CD4-positive, alpha-beta T cell (primary cell): ENCODE data around the gene RAPGEF5. TPM values are rescaled to one million over a fixed set of nuclear protein-coding genes. Genes with fewer than 3 reads are reported as not detected.

Experiments used
- ATAC-seq: fragments of 200-7000 bp; cut with Tn5 transposase; one replicate; pipeline ENCODE4 v1.10.0; 2022; ENCODE audit warnings: mild to moderate bottlenecking; ENCODE audit not compliant: poor library complexity
- CTCF ChIA-PET: fragments of 350-600 bp; sonication (Branson Sonifier 250); formaldehyde crosslinking; loops from one replicate; lab custom pipeline; 2021; ENCODE audit warnings: antibody characterized with exemption, inconsistent platforms; lab: Charles Lee
- POLR2A ChIA-PET: fragments of 350-600 bp; sonication (Branson Sonifier 250); formaldehyde crosslinking; loops from one replicate; lab custom pipeline; 2021; ENCODE audit warnings: antibody characterized with exemption, inconsistent platforms; lab: Charles Lee
- DNase-seq, 14 experiments: peaks; one replicate each; pipeline ENCODE4 v3.0.0-alpha.2; 2013 to 2020; ENCODE audit warnings: mixed read lengths in 2 of 14
- H3K27ac ChIP-seq, 2 donors: one replicate each; pipeline versions ENCODE4 v1.5.1 to v1.7.0; 2013; ENCODE audit warnings: low read length in 2 of 2, low read depth in 1 of 2, mild to moderate bottlenecking in 1 of 2
- H3K27me3 ChIP-seq, 2 experiments: 1 replicate in 1 of 2; 2 replicates in 1 of 2; pipeline versions ENCODE4 v1.6.1 to v1.7.0; 2013; ENCODE audit warnings: low read length in 2 of 2, control low read depth in 1 of 2, mild to moderate bottlenecking in 1 of 2, moderate library complexity in 1 of 2; ENCODE audit not compliant: insufficient read depth in 2 of 2, control insufficient read depth in 1 of 2
- H3K36me3 ChIP-seq: one replicate; pipeline ENCODE4 v1.6.1; 2013; ENCODE audit warnings: low read length, control low read depth; ENCODE audit not compliant: insufficient read depth
- H3K4me1 ChIP-seq: one replicate; pipeline ENCODE4 v1.6.1; 2013; ENCODE audit warnings: low read length, control low read depth; ENCODE audit not compliant: insufficient read depth
- H3K4me3 ChIP-seq: one replicate; pipeline ENCODE4 v1.5.1; 2013; ENCODE audit warnings: mild to moderate bottlenecking, low read length, moderate library complexity
- H3K9me3 ChIP-seq, 2 experiments: 1 replicate in 1 of 2; 2 replicates in 1 of 2; pipeline versions ENCODE4 v1.6.1 to v1.7.0; 2013; ENCODE audit warnings: low read length in 2 of 2, mild to moderate bottlenecking in 2 of 2, control low read depth in 1 of 2, moderate library complexity in 1 of 2; ENCODE audit not compliant: control insufficient read depth in 1 of 2, insufficient read depth in 1 of 2
- H3K27ac Mint-ChIP-seq: one replicate; pipeline ENCODE4 v1.8.0; 2020; ENCODE audit warnings: mixed read lengths
- H3K27me3 Mint-ChIP-seq: one replicate; pipeline ENCODE4 v1.8.0; 2021; ENCODE audit warnings: mixed read lengths
- H3K36me3 Mint-ChIP-seq: one replicate; pipeline ENCODE4 v1.8.0; 2021; ENCODE audit warnings: low read depth, mixed read lengths
- H3K4me1 Mint-ChIP-seq: one replicate; pipeline ENCODE4 v1.8.0; 2021; ENCODE audit warnings: low read depth, mixed read lengths
- H3K4me3 Mint-ChIP-seq: one replicate; pipeline ENCODE4 v1.8.0; 2020; ENCODE audit warnings: mild to moderate bottlenecking, mixed read lengths
- H3K9me3 Mint-ChIP-seq: one replicate; pipeline ENCODE4 v1.8.0; 2020; ENCODE audit warnings: mixed read lengths
- intact Hi-C, 2 experiments: fragments of 100-400 bp; cut with DNase I in 1 of 2; cut with micrococcal nuclease in 1 of 2; formaldehyde crosslinking; loops; one replicate each; pipeline versions ENCODE4 v1.15.1 to v1.9.0; 2023 to 2025; cut with DNase I, micrococcal nuclease
- total RNA-seq, 174 experiments: library from RNA in 2 of 174; stranded (reverse) in 2 of 174; gene quantifications; one replicate each; pipeline ENCODE4 v1.2.3 and lab custom pipeline; 2021 to 2026
- TF ChIP-seq, protein P1 (sequence below): fragments of 200-600 bp; IDR thresholded peaks from one replicate; pipeline ENCODE4 v1.8.0; 2022; ENCODE audit warnings: antibody characterized with exemption, mild to moderate bottlenecking

The RAPGEF5 gene
- total RNA-seq, 2 experiments from 2014 or later, result 0.17 TPM; not detected in 1

DNA sequence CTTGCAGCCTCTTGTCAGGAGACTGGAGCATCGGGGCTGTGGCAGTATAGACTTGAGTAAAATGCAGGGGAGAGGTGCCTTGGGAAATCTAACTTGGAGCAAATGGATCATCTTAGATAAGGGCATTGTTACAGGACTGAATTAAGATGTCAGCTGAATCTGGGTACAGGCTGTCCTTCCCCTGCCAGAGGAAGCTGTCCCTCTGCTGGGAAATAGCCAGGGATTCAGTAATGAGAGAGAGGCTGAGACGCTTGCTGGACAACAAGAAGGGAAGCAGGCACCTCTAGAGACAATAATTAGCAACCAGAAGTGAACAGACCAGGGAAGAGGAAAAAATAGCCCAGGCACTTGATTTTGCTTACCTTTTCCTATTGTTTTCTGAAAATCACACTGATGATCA is 20.7 kb upstream of the RAPGEF5 start:
- H3K4me1 ChIP-seq, result no peaks in the 10 kb centered on the region
- ChIA-PET POLR2A (no interaction called here), CTCF (no interaction called here)
- Mint-ChIP-seq H3K9me3 (no peaks in the 10 kb centered on the region), H3K36me3 (no peaks in the 10 kb centered on the region), H3K4me3 (no peak overlapping the region), H3K27me3 (no peaks in the 10 kb centered on the region), H3K4me1 (no peaks in the 10 kb centered on the region), H3K27ac (no peak overlapping the region)
- DNase-seq (no peak), ATAC-seq (no peak)
- H3K9me3 ChIP-seq, result no peaks in the 10 kb centered on the region
- no peak overlapping the region for H3K27ac ChIP-seq
- H3K4me3 ChIP-seq, result no peak overlapping the region
- no peaks in the 10 kb centered on the region for H3K27me3 ChIP-seq
- H3K36me3 ChIP-seq, result no peaks in the 10 kb centered on the region
- TF ChIP-seq, protein P1, sequence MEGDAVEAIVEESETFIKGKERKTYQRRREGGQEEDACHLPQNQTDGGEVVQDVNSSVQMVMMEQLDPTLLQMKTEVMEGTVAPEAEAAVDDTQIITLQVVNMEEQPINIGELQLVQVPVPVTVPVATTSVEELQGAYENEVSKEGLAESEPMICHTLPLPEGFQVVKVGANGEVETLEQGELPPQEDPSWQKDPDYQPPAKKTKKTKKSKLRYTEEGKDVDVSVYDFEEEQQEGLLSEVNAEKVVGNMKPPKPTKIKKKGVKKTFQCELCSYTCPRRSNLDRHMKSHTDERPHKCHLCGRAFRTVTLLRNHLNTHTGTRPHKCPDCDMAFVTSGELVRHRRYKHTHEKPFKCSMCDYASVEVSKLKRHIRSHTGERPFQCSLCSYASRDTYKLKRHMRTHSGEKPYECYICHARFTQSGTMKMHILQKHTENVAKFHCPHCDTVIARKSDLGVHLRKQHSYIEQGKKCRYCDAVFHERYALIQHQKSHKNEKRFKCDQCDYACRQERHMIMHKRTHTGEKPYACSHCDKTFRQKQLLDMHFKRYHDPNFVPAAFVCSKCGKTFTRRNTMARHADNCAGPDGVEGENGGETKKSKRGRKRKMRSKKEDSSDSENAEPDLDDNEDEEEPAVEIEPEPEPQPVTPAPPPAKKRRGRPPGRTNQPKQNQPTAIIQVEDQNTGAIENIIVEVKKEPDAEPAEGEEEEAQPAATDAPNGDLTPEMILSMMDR, result no peak
- intact Hi-C loops, result no loop called here

DNA sequence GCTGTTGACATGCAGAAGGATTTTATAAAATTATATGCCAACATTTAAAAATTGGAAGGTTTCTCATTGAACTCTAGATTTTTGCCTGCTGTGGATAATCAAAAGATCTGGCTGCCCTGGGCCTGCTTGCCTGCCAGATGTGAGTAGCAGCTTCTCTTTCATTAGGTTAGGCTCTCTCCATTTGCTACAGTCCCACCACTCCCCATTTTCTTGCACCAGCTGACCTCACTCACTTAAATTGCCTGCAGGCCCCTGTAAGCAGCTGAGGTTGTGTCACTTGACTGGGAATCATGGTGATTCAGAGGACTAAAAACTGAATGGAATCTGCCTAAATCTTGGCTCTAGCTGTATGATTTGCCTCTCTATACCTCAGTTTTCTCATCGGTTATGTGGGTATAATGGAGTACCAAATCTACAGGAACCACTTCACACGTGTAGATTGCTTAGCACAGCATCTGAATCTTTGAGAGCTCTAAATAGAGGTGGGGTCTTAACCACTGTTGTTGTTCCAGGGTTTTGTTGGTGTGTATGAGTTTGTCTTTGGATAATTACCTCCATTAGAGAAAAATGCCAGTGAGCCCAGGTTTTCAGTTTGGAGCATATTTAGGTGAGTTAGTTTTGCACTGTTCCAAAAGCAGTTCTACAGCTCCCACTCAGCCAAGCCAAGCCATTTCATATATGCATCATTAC is 18.6 kb upstream of the RAPGEF5 start:
- H3K4me3 ChIP-seq, result no peak overlapping the region
- H3K27ac ChIP-seq, result no peak overlapping the region
- no peaks in the 10 kb centered on the region for H3K9me3 ChIP-seq
- TF ChIP-seq, protein P1, result no peak
- Mint-ChIP-seq H3K27ac (no peak overlapping the region), H3K4me1 (no peaks in the 10 kb centered on the region), H3K4me3 (no peak overlapping the region), H3K27me3 (no peaks in the 10 kb centered on the region), H3K36me3 (no peaks in the 10 kb centered on the region), H3K9me3 (no peaks in the 10 kb centered on the region)
- intact Hi-C loops, result no loop called here
- DNase-seq (no peak), ATAC-seq (no peak)
- POLR2A ChIA-PET, result no interaction called here
- no peaks in the 10 kb centered on the region for H3K27me3 ChIP-seq
- CTCF ChIA-PET, result no interaction called here
- H3K36me3 ChIP-seq, result no peaks in the 10 kb centered on the region
- H3K4me1 ChIP-seq, result no peaks in the 10 kb centered on the region

DNA sequence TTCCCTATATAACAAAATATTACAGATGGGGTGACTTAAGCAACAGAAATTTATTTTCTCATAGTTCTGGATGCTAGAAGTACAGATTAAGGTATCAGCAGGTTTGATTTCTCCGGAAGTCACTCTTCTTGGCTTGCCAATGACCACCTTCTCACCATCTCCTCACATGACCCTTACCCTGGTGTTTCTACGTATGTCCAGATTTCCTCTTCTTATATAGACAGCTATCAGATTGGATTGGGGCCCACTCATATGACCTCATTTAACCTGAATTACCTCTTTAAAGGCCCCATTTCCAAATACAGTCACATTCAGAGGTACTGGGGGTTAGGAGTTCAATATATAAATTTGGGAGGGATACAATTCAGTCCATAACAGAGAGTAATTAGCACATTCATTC is 17.0 kb upstream of the RAPGEF5 start:
- no peak overlapping the region for H3K4me3 ChIP-seq
- H3K36me3 ChIP-seq, result no peaks in the 10 kb centered on the region
- Mint-ChIP-seq H3K9me3 (no peaks in the 10 kb centered on the region), H3K27me3 (no peaks in the 10 kb centered on the region), H3K27ac (no peak overlapping the region), H3K36me3 (no peaks in the 10 kb centered on the region), H3K4me1 (no peaks in the 10 kb centered on the region), H3K4me3 (no peak overlapping the region)
- intact Hi-C loops, result no loop called here
- DNase-seq, result no peak
- H3K27ac ChIP-seq, result no peak overlapping the region
- ChIA-PET CTCF (no interaction called here), POLR2A (no interaction called here)
- no peaks in the 10 kb centered on the region for H3K27me3 ChIP-seq
- no peaks in the 10 kb centered on the region for H3K9me3 ChIP-seq
- H3K4me1 ChIP-seq, result no peaks in the 10 kb centered on the region
- no peak for ATAC-seq
- TF ChIP-seq, protein P1, result no peak
